Activated naive CD4-positive, alpha-beta T cell treated with anti-CD3 and anti-CD28 coated beads, Interleukin-2, amount 10 ng/mL, durations not matched to agents 7 days and 5 days (primary cell): ENCODE data around the gene ACP1.

Source experiments
- CTCF ChIA-PET: fragments of 350-600 bp; sonication (Branson Sonifier 250); formaldehyde crosslinking; loops from one replicate; lab custom pipeline; 2021; ENCODE audit warnings: antibody characterized with exemption; lab: Charles Lee
- DNase-seq: peaks from one replicate; pipeline ENCODE4 v3.0.0-alpha.2; 2020
- H3K27ac Mint-ChIP-seq: one replicate; pipeline ENCODE4 v1.8.0; 2021; ENCODE audit warnings: mild to moderate bottlenecking, moderate library complexity, mixed read lengths
- H3K27me3 Mint-ChIP-seq: one replicate; pipeline ENCODE4 v1.8.0; 2021; ENCODE audit warnings: mild to moderate bottlenecking, mixed read lengths
- H3K36me3 Mint-ChIP-seq: one replicate; pipeline ENCODE4 v1.8.0; 2021; ENCODE audit warnings: mixed read lengths
- H3K4me1 Mint-ChIP-seq: one replicate; pipeline ENCODE4 v1.8.0; 2021; ENCODE audit warnings: mixed read lengths
- H3K4me3 Mint-ChIP-seq: one replicate; pipeline ENCODE4 v1.8.0; 2021; ENCODE audit warnings: mild to moderate bottlenecking, moderate library complexity, mixed read lengths
- H3K9me3 Mint-ChIP-seq: one replicate; pipeline ENCODE4 v1.8.0; 2021; ENCODE audit warnings: mixed read lengths

Gene ACP1

GRCh38 chr2:280650-281110, 15.9 kb downstream of the ACP1 start:
- DNase-seq, result no peak
- CTCF ChIA-PET, result no interaction called here
- Mint-ChIP-seq H3K27me3 (peaks cover 9% of the 10 kb centered on the region), H3K27ac (no peak overlapping the region), H3K36me3 (peaks cover 50% of the 10 kb centered on the region), H3K4me3 (no peak overlapping the region), H3K9me3 (no peaks in the 10 kb centered on the region), H3K4me1 (no peaks in the 10 kb centered on the region)

GRCh38 chr2:281381-281780, 16.6 kb downstream of the ACP1 start:
- no peak overlapping the region for H3K4me3 Mint-ChIP-seq
- no peaks in the 10 kb centered on the region for H3K4me1 Mint-ChIP-seq
- H3K27ac Mint-ChIP-seq, result no peak overlapping the region
- no peak for DNase-seq
- CTCF ChIA-PET, result interaction anchor here (0.7 kb wide), 1 partner anchor 10 kb away, joined by 3 read pairs; no protein-coding TSS in a partner anchor
- peaks cover 15% of the 10 kb centered on the region for H3K27me3 Mint-ChIP-seq
- peaks cover 46% of the 10 kb centered on the region for H3K36me3 Mint-ChIP-seq
- no peaks in the 10 kb centered on the region for H3K9me3 Mint-ChIP-seq

DNA sequence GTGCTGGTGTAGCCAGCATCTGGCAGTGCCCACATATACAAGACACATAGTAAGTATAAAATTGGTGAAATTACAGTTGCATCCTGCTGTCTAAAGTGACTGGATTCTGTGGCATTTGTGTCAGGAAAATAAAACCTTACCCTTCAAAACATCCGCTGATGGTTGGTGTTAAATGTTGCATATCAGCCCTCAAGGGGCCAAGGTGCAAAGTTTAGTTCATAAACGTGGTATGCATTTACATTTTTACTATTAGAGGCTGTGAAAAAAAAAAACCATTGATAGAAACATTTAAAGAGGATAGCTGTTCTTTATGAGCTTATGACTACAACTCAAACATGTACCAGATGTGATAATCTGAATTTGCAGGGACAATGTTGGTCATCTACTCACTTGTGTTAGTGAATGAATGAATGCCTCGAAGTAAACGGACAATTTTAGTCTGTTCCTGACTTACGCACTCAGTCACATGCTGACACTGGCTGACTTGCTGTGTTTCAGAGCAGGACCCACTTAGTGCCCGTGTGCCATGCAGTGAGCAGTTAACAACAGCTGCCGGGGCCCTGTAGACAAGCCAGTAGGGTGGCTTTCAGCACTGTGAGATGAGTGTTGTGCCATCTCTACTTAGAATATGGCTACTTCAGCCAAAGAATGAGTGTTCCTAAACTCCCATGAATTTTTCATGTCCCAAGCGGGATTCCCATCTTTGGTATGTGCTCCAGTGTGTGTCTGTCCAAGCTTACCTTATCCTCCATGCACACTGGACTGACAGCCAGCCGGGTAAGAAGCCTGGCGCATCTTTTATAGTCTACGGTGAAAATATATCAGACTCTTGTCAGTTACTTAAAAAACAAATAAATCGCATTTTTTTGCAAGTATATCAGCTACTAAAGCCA, 17.9 kb downstream of the ACP1 start:
- Mint-ChIP-seq H3K9me3 (no peaks in the 10 kb centered on the region), H3K36me3 (peaks cover 34% of the 10 kb centered on the region), H3K4me1 (no peaks in the 10 kb centered on the region), H3K4me3 (no peak overlapping the region), H3K27ac (no peak overlapping the region), H3K27me3 (peaks cover 27% of the 10 kb centered on the region)
- no peak for DNase-seq
- CTCF ChIA-PET, result interaction anchor here (0.7 to 0.8 kb wide), 2 partner anchors 9 to 21 kb away, joined by 3 read pairs; no protein-coding TSS in a partner anchor

GRCh38 chr2:283996-284794, 19.4 kb downstream of the ACP1 start:
- Mint-ChIP-seq H3K36me3 (peaks cover 25% of the 10 kb centered on the region), H3K4me3 (no peak overlapping the region), H3K4me1 (no peaks in the 10 kb centered on the region), H3K27me3 (peaks cover 41% of the 10 kb centered on the region), H3K27ac (no peak overlapping the region), H3K9me3 (no peaks in the 10 kb centered on the region)
- CTCF ChIA-PET, result no interaction called here
- no peak for DNase-seq

DNA sequence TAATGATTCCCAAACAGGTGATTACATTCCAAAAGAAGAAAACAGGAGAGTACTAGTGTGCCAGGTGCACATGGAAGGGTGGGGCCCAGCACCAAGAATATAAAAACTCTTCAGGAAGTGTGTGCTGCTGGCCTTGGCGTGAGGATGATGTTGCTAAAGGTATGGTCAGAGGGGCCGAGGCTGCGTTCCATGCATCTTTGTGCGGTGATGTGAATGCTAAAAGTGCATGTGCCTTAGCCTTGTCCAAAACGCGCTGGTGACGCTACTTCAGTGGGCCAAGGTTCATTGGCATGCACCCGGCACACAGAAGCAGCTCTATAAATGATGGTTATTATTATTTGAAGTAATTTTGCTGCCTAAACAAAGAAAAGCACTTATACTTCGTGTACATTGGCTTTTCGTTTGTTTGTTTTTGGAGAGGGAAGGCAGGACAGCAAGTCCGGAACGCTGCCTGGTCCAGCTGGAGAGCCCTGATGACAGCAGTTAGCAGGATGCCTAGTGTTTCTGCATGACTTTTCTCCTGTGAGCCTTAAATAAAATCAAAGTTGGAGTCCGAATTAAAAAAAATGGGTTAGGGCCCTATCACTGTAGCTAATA, 20.2 kb downstream of the ACP1 start:
- no peak for DNase-seq
- Mint-ChIP-seq H3K36me3 (peaks cover 19% of the 10 kb centered on the region), H3K4me3 (no peak overlapping the region), H3K4me1 (peaks cover 5% of the 10 kb centered on the region), H3K27ac (no peak overlapping the region), H3K27me3 (peaks cover 49% of the 10 kb centered on the region), H3K9me3 (no peaks in the 10 kb centered on the region)
- CTCF ChIA-PET, result no interaction called here

- CTCF ChIA-PET, result interaction anchor here (1.2 kb wide), 1 partner anchor 267 kb away, joined by 4 read pairs; no protein-coding TSS in a partner anchor
- Mint-ChIP-seq H3K4me1 (peaks cover 6% of the 10 kb centered on the region), H3K27ac (no peak overlapping the region), H3K4me3 (no peak overlapping the region), H3K36me3 (peaks cover 18% of the 10 kb centered on the region), H3K9me3 (no peaks in the 10 kb centered on the region), H3K27me3 (peaks cover 54% of the 10 kb centered on the region)
- no peak for DNase-seq
These were observed 20.8 kb downstream of the ACP1 start for GRCh38 chr2:285531-285930.

DNA sequence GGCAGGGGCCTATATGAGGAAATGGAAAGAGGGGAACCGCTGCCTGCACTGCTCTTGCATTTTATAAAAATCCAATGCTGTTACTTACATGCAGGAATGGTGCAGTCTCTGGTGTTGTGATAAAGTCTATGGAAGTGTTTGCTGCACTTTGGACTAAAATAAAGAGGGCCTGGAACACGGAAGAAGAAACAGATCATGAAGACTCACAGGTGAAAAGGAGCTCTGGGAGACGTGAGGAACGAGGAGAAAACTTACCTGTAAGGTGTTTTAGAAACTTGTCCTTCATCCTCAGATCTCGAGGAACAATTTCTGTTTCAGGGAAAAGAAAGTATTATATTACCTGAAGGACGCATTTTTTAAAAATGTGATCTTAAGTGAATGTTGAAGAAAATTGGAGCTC, 21.3 kb downstream of the ACP1 start:
- Mint-ChIP-seq H3K4me1 (peaks cover 6% of the 10 kb centered on the region), H3K27ac (no peak overlapping the region), H3K27me3 (peaks cover 58% of the 10 kb centered on the region), H3K36me3 (peaks cover 13% of the 10 kb centered on the region), H3K4me3 (no peak overlapping the region), H3K9me3 (no peaks in the 10 kb centered on the region)
- CTCF ChIA-PET, result interaction anchor here (1.2 kb wide), 1 partner anchor 267 kb away, joined by 4 read pairs; no protein-coding TSS in a partner anchor
- no peak for DNase-seq

DNA sequence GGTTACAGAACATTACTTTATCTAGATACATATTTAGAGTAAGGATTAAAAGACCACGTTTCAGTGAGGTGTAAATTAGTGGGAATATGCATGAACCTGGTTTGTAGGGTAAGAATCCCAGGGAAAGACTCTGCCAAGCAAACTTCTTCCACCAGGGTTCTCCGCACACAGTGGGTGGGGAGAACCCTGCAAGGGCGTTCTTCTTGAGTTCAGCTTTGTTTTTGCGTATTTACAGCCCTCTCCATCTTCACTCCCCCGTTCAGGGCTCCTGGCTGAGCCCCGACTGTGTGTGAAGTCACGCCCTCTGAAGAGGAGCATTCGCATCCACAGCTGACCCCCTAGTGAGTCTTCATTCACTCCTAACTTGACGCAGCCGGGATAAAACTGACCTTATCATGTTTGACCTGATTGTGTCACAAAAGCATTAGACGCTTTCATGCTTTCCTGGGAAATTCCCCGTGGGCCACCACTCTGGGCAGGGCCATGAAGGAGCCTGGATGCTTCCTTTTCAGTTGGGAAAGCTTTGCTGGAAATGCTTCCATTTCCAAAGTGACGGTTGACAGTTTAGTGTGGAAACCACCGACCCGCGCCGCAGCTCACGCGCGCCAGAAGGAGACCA, 22.1 kb downstream of the ACP1 start:
- Mint-ChIP-seq H3K27me3 (peaks cover 65% of the 10 kb centered on the region), H3K4me3 (no peak overlapping the region), H3K27ac (no peak overlapping the region), H3K36me3 (peaks cover 7% of the 10 kb centered on the region), H3K9me3 (no peaks in the 10 kb centered on the region), H3K4me1 (peaks cover 6% of the 10 kb centered on the region)
- DNase-seq, result no peak
- CTCF ChIA-PET, result interaction anchor here (1.2 kb wide), 1 partner anchor 268 kb away, joined by 4 read pairs; no protein-coding TSS in a partner anchor

GRCh38 chr2:287471-287885, 22.7 kb downstream of the ACP1 start:
- H3K9me3 Mint-ChIP-seq, result no peaks in the 10 kb centered on the region
- DNase-seq, result no peak
- peaks cover 69% of the 10 kb centered on the region for H3K27me3 Mint-ChIP-seq
- no peak overlapping the region for H3K4me3 Mint-ChIP-seq
- no peak overlapping the region for H3K27ac Mint-ChIP-seq
- peaks cover 6% of the 10 kb centered on the region for H3K4me1 Mint-ChIP-seq
- peaks cover under 1% of the 10 kb centered on the region for H3K36me3 Mint-ChIP-seq
- CTCF ChIA-PET, result no interaction called here

- peaks cover 6% of the 10 kb centered on the region for H3K4me1 Mint-ChIP-seq
- H3K27ac Mint-ChIP-seq, result no peak within 1 kb of the TSS
- CTCF ChIA-PET, result no interaction called here
- no peak within 1 kb of the TSS for H3K4me3 Mint-ChIP-seq
- no peaks in the 10 kb centered on the region for H3K9me3 Mint-ChIP-seq
- DNase-seq, result no peak
- H3K36me3 Mint-ChIP-seq, result no peaks in the 10 kb centered on the region
- H3K27me3 Mint-ChIP-seq, result peaks cover 71% of the 10 kb centered on the region
These were observed 23.4 kb downstream of the ACP1 start, which contains the start of gene ALKAL2 for GRCh38 chr2:287911-288757. ALKAL2 (minus strand) TSS chr2:288091; CDS start chr2:287835, 256 bp downstream.

DNA sequence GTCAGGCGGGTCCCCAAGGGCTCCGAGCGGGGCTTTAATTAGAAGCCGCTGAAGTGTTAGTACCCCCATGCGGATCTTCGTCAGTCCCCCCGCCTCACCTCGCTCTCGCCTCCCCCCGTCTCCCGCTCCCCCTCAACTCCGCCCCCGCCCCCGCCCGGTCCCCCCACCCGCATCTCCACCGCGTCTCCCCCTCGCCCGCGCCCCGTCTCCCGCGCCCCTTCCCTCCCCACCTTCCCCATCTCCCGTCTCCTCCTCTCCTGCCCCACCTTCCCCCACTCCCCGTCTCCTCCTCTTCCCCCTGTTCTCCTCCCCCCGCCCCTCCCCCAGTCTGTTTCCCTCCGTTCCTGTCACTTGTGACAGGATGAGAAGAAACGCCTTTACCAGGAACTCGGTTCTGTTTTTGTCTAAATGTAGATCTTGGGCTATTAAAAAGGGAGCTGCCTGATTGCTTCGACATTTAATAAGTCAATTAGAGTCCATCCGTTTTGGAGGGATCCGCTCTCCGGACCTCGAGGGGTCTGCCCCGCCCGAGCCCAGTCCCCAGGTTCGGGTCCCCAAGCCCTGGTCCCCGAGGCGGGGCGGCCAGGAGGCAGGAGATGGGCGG, 24.1 kb downstream of the ACP1 start:
- Mint-ChIP-seq H3K4me1 (peaks cover 6% of the 10 kb centered on the region), H3K9me3 (no peaks in the 10 kb centered on the region), H3K36me3 (no peaks in the 10 kb centered on the region), H3K27ac (no peak overlapping the region), H3K4me3 (peak overlapping the region; percentile 47), H3K27me3 (peaks cover 74% of the 10 kb centered on the region)
- no peak for DNase-seq
- CTCF ChIA-PET, result interaction anchor here (1.0 to 1.8 kb wide), 2 partner anchors 231 to 269 kb away, joined by 3 to 10 read pairs; no protein-coding TSS in a partner anchor

DNA sequence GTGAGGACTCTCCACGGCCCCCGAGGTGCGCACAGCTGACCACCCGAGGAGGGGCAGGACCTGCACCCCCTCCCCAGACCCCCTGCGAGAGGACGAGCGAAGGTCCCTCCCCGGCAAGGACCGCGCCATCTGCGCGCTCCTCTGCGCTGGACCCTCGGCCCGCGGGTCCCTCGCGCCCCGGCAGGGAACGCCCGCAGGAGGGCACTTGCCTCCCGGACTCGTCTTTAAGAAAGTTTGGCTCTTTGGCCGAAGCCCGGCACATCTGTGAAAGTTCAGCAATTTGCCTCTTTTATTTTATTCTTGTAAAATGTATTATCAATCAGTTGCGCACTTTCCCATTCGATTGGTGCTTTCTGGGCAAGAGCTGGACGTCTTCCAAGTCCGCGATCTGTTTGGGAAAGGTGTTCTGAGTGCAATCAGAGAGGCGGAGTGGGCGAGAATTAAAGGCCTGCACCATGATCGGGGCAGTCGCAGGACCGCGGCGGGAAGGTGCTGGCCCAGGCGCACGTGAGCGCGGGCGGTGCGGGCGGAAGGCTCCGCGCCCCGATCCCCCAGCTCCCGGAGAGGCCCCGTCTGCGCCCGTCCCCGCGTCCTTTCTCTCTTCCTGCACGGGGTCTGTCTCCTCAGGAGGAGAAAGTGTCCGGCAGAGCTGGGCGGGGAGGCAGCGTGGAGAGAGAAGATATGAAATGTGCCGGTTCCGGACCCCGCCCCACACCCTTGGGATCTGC, 24.8 kb downstream of the ACP1 start:
- DNase-seq, result no peak
- Mint-ChIP-seq H3K27me3 (peaks cover 75% of the 10 kb centered on the region), H3K27ac (no peak overlapping the region), H3K4me1 (peaks cover 6% of the 10 kb centered on the region), H3K9me3 (no peaks in the 10 kb centered on the region), H3K4me3 (peak overlapping the region; percentile 67), H3K36me3 (no peaks in the 10 kb centered on the region)
- CTCF ChIA-PET, result interaction anchor here (0.9 to 1.8 kb wide), 5 partner anchors 35 to 270 kb away, joined by 3 to 10 read pairs (median 3); no protein-coding TSS in a partner anchor
